Measurements from ENCODE around the gene SEC14L2.
"Not testable (repeated sequence)": the region's sequence is repeated elsewhere in the genome, so short reads cannot be mapped to it uniquely, and the experiment has no call there.

Gene SEC14L2

GRCh38 chr22:30400159-30400558, 3.3 kb downstream of the SEC14L2 start:
- DNase-seq (ENCODE audit: low read depth, low spot score) = no peak

GRCh38 chr22:30401024-30401423, 4.2 kb downstream of the SEC14L2 start:
- DNase-seq (ENCODE audit: low read depth, low spot score); H3K4me3 ChIP-seq (ENCODE audit: low read length): not testable (repeated sequence)

More at GRCh38 chr22:30400159-30400558, 3.3 kb downstream of the SEC14L2 start:
- H3K4me3 ChIP-seq (ENCODE audit: low read length) = no peak overlapping the region

- H3K4me3 ChIP-seq (ENCODE audit: low read length) = no peak overlapping the region
- DNase-seq (ENCODE audit: low read depth, low spot score) = no peak
Observed at GRCh38 chr22:30402028-30402765, 5.4 kb downstream of the SEC14L2 start.

DNA sequence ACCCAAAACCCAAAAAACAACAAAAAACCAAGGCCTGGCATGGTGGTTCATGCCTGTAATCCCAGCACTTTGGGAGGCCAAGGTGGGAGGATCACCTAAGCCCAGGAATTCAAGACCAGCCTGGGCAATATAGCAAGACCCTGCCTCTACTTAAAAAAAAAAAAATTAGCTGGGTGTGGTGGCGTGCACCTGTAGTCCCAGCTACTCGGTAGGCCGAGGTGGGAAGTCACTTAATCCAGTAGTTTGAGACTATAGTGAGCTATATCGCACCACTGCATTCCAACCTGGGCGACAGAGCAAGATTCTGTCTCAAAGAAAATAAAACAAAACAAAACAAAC, 5.9 kb downstream of the SEC14L2 start:
- not testable (repeated sequence) for H3K4me3 ChIP-seq (ENCODE audit: low read length)

DNA sequence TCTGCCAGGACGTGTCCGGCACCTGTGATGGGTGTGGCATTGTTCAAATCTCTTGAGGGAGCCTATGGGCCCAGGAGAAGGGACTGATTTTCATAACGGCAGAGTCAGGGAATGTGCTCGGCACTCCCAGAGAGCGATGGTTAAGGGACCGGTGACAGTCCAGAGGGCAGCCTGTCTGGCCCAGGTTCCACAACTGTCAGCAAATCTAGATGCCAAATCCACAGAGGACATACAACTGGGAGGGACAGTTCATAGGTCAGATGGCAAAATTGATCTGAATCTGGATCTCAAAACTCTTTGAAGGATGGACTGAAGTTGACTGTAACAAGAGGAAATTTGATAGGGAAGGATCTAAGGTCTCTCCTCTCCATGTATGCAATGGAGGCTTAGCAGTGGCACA, 7.5 kb downstream of the SEC14L2 start:
- no peak overlapping the region for H3K4me3 ChIP-seq (ENCODE audit: low read length)
- no peak for DNase-seq (ENCODE audit: low read depth, low spot score)

More for the DNA sequence above, 5.9 kb downstream of the SEC14L2 start:
- not testable (repeated sequence) for DNase-seq (ENCODE audit: low read depth, low spot score)

GRCh38 chr22:30405731-30406130, 8.9 kb downstream of the SEC14L2 start:
- no peak for DNase-seq (ENCODE audit: low read depth, low spot score)
- no peak overlapping the region for H3K4me3 ChIP-seq (ENCODE audit: low read length)

- no peak for DNase-seq (ENCODE audit: low read depth, low spot score)
- H3K4me3 ChIP-seq (ENCODE audit: low read length) = no peak overlapping the region
Observed at GRCh38 chr22:30406400-30406799, 9.6 kb downstream of the SEC14L2 start.

DNA sequence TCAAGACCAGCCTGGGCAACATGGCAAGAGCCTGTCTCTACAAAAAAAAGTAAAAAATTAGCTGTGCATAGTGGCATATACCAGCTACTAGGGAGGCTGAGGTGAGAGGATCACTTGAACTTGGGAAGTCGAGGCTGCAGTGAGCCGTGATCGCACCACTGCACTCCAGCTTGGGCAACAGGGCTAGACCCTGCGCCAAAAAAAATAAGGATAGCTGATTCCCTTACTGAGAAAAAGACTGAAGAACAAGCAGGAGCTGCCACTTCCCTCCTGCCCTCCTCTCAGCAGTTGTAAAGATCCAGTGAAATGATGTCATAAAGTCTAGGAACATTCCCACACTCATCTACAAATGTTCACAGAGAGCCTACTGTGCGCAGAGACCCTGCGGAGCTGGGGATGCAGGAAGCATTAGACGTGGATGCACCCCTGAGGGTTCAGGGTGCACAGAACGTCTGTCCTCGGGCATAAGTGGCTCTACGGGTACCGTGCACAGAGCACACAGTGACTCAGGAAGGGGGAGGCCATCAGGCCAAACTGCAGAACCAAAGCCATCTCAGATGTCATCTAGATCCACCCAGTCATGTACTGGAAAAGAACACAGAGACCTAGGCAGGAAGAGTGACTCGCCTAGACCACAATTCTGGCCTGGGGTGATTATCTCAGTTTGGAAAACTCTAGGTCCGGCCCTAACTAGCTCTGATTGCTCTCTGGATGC, 11.7 kb downstream of the SEC14L2 start:
- H3K4me3 ChIP-seq (ENCODE audit: low read length) = no peak overlapping the region
- DNase-seq (ENCODE audit: low read depth, low spot score) = no peak

- DNase-seq (ENCODE audit: low read depth, low spot score) = no peak
- H3K4me3 ChIP-seq (ENCODE audit: low read length) = no peak overlapping the region
Observed at GRCh38 chr22:30411780-30412179, 15.0 kb downstream of the SEC14L2 start.

DNA sequence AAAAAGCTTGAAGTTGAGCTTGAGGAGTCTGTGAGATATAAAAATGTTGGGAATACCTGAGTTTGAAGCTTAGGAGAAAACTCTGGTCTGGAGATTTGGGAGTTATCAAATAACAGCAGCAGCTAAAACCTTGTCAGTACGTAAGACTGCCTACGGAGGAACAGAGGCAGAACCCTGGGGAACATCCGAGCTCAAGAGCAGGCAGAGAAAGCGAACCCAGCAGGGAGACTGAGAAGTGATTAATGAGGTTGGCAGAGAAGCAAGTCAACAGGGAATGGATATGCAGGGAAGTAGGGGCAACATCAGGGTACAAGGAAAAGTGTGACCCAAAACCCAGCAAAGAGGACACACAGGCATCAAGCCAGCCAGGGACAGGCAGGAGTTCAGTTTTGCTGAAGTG, 16.2 kb downstream of the SEC14L2 start:
- DNase-seq (ENCODE audit: low read depth, low spot score) = no peak
- H3K4me3 ChIP-seq (ENCODE audit: low read length) = no peak overlapping the region

DNA sequence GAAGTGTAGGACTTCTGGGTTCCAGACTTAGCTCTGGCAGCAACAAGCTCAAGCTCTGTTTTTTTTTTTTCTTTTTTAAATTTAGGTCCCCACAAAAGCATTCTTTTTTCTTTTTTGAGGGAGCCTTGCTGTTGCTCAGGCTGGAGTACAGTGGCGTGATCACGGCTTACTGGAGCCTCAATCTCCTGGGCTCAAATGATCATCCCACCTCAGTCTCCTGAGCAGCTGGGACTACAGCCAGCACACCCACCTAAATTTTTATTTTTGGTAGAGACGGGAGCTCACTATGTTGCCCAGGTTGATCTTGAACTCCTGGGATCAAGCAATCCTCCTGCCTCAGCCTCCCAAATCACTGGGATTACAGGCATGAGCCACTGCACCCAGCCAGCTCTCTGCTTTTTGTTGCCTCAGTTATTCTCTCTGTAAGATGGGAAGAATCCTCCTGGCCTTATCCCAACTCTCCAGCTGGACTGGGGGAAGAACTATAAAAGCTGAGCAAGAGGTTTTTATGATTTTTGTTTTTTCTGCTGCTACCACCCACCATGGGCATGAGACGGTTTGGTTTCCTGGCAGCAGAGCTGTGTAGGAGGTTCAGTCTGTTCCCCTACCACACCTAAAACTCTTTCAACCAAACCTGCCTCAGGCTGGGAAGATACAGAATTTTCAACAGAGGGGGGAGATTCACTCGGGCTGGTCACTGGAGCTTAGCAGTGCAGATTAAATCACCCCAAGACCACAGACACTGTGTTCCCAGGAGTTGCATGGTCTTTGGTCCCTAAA, 17.1 kb downstream of the SEC14L2 start:
- no peak overlapping the region for H3K4me3 ChIP-seq (ENCODE audit: low read length)
- DNase-seq (ENCODE audit: low read depth, low spot score) = no peak

DNA sequence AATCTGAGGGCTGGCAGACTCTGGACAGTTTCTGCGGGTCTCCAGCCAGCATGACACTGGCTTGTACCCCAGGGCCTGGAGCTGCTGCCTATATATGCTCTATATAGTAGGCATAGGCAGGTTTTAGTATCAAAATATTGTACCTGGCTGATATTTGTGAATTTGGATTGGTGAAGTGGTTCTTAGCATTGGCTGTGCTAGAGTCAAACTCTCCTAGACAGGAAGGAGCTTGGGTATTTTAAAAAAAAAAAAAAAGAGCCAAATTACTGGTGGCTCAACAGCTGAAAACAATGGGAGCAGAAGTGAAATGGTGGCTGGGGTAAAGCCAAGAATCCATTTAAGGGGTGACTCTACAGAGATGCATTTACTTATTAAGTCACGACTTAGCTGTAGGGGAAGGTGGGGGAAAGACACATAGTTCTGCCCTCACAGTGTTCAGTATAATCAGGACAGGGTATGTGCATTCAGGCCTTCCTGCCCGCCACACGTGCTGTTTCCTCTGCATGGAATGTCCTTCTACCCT, 17.8 kb downstream of the SEC14L2 start:
- H3K4me3 ChIP-seq (ENCODE audit: low read length) = no peak overlapping the region
- DNase-seq (ENCODE audit: low read depth, low spot score) = no peak

DNA sequence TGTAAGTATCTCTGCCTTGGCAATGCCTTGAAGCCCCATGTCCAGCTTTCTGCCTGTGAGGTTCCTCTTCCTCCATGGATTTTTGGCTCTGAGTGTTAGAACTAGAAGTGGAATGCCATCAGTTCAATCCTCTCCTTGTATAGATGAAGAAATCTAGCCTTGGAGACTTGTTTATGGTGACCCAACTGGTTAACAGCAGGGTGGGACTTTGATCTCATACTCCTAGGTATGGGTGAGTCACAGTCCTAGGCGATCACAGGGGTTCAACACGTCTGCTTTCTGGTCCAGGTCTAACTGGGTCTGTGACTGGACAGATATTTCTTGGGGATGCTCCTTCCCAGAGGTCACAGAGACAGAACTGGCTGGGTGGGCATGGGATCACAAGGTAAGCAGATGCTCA, 19.6 kb downstream of the SEC14L2 start:
- no peak for DNase-seq (ENCODE audit: low read depth, low spot score)

DNA sequence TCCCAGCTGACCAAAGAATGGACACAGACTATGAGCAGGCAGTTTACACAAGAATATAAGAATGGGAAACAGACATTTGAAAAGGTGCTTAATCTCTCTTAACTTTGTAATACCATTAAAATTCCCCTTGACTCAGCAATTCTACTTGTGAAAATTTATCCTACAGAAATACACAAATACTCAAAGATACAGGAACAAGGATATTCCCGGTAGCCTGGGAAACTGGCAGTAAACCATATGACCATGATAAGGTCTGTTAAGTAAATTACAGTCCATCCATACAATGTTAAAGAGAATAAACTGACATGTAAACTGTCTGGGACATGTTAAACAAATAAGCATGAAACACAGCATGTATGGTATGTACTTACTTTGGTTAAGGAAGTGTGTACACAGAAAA, 20.0 kb downstream of the SEC14L2 start:
- H3K4me3 ChIP-seq (ENCODE audit: low read length) = no peak overlapping the region
- DNase-seq (ENCODE audit: low read depth, low spot score) = no peak

More for the DNA sequence above, 19.6 kb downstream of the SEC14L2 start:
- no peak overlapping the region for H3K4me3 ChIP-seq (ENCODE audit: low read length)

- no peak for DNase-seq (ENCODE audit: low read depth, low spot score)
- no peak overlapping the region for H3K4me3 ChIP-seq (ENCODE audit: low read length)
Observed at GRCh38 chr22:30420347-30421125, 23.7 kb downstream of the SEC14L2 start.

DNA sequence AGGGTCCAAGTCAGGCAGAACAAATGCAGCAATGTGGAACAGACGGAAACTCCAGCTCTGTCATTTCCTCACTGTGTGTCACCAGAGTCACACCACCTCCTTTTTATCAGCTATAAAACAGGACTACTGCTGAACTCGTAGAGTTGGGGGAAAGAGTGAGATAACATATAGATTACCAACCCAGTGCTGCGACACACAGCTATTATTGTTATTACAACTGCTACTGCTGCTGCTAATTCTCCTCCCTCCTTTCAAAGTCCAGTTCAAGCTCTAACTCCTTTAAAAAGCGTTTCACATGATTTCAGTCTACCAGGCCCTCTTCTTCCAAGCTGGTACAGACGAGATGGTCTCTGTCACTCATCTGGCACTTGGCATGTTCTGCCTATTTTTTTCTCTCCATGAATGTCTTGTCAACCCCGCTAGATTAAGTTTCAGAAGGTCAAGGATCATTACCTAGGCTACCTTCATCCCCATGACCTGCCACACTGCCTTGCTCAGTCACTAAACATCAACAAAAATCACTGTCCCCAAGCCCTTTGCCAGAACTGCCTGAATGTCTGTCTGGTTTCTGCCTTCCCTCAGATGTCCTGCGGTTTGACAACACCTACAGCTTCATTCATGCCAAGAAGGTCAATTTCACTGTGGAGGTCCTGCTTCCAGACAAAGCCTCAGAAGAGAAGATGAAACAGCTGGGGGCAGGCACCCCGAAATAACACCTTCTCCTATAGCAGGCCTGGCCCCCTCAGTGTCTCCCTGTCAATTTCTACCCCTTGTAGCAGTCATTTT, 25.1 kb downstream of the SEC14L2 start:
- no peak overlapping the region for H3K4me3 ChIP-seq (ENCODE audit: low read length)
- DNase-seq (ENCODE audit: low read depth, low spot score) = no peak

DNA sequence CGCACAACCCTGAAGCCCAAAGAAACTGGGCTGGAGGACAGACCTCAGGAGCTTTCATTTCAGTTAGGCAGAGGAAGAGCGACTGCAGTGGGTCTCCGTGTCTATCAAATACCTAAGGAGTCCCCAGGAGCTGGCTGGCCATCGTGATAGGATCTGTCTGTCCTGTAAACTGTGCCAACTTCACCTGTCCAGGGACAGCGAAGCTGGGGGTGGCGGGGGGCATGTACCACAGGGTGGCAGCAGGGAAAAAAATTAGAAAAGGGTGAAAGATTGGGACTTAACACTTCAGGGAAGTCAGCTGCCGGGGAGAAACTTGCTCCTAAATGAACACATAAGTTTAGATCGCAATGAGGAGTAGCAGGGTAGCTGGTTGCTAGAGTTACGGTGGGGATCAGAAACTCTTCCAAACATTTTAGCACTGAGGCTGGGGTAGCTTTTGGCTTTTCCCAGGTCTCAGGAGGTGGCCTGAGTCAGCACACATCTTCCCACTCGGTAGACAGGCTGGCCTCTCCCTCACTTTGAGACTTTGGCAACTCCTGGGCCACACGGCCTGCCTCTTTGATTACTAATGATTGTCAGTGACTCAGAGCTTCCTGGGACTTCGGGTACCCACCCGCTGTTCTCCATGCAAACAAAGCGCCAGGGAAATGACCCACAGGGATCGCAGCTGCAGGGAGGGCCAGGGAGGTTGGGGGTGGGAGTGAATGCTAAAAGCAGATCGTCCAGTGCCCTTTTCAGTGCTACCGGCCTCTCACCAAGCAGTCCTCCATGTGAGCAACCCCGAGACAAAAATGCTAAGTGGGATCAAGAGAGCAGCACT, 25.9 kb downstream of the SEC14L2 start:
- peak overlapping the region; percentile 91 for H3K4me3 ChIP-seq (ENCODE audit: low read length)
- DNase-seq (ENCODE audit: low read depth, low spot score) = no peak

All from Jurkat, Clone E6-1 (cell line).